Ovary (tissue), 9 donors: ENCODE data around the gene GRHL3. TPM values are rescaled to one million over a fixed set of nuclear protein-coding genes. Genes with fewer than 3 reads are reported as not detected.

Source experiments
- DNase-seq, 5 donors: peaks; one replicate each; pipeline ENCODE4 v3.0.0-alpha.2; 2019 to 2020
- H3K27ac ChIP-seq, 2 donors: fragments of 200-600 bp; one replicate each; pipeline versions ENCODE4 v1.5.1 to v1.8.0; 2019 to 2022
- H3K27me3 ChIP-seq: fragments of 200-600 bp; one replicate; pipeline ENCODE4 v1.8.0; 2022
- H3K36me3 ChIP-seq: fragments of 200-600 bp; sonication (generic); one replicate; pipeline ENCODE4 v1.5.1; 2019
- H3K4me1 ChIP-seq: one replicate; pipeline ENCODE4 v1.8.1; 2013; ENCODE audit warnings: mild to moderate bottlenecking, moderate library complexity; ENCODE audit not compliant: insufficient read depth
- H3K4me3 ChIP-seq: fragments of 200-600 bp; sonication (generic); one replicate; pipeline ENCODE4 v1.5.1; 2017
- H3K9me3 ChIP-seq, 2 donors: fragments of 200-600 bp in 1 of 2; sonication (generic) in 1 of 2; one replicate each; pipeline versions ENCODE4 v1.5.1 to v1.8.1; 2013 to 2019; ENCODE audit warnings: mild to moderate bottlenecking in 1 of 2, moderate library complexity in 1 of 2
- EP300 ChIP-seq: sonication (generic); formaldehyde crosslinking; IDR thresholded peaks from one replicate; pipeline ENCODE4 v1.6.1; 2017; ENCODE audit warnings: antibody characterized with exemption
- POLR2A ChIP-seq: fragments of 450-650 bp; IDR thresholded peaks from one replicate; pipeline ENCODE4 v1.6.1; 2017; ENCODE audit warnings: antibody characterized with exemption, mild to moderate bottlenecking, moderate library complexity
- WGBS, 3 donors: extraction: QIAGEN DNeasy Blood & Tissue Kit in 1 of 3; methylation state at CpG; one replicate each; pipeline versions ENCODE4 v1.1.5 to v1.1.7; 2013 to 2017; 5-methylcytosine and 5-hydroxymethylcytosine counted together
- intact Hi-C, 4 donors: fragments of 100-400 bp; cut with DNase I; formaldehyde crosslinking; loops; one replicate each; pipeline versions ENCODE4 v1.11.0 to v1.15.1; 2022 to 2023
- polyA plus RNA-seq, 2 donors: library from polyadenylated mRNA; stranded (reverse); fragments of 200-250 nt in 1 of 2; fragments of 350-450 nt in 1 of 2; fragmentation: Illumina TruSeq in 1 of 2; extraction: RNeasy Lipid Tissue Mini Kit (QIAGEN cat#74804) in 1 of 2; gene quantifications; one replicate each; pipeline ENCODE4 v1.2.3, GENCODE V29; 2013 to 2014
- total RNA-seq, 7 donors: library from RNA; depleted of rRNA in 2 of 7; stranded (reverse); fragments of >200 nt in 2 of 7; fragmentation: NEBNext Ultra II Directional in 3 of 7; extraction: Animal tissue kit (Norgen Biotek cat#: 25700) in 3 of 7; gene quantifications; one replicate each; pipeline versions ENCODE4 v1.1.0 to v1.2.4, GENCODE V29; 2016 to 2023
- TF ChIP-seq, protein P1 (sequence below), 3 donors: fragments of 450-650 bp in 2 of 3; fragments of 200-600 bp in 1 of 3; IDR thresholded peaks; one replicate each; pipeline versions ENCODE4 v1.5.1 to v1.8.0; 2016 to 2022; ENCODE audit warnings: antibody characterized with exemption in 3 of 3, mild to moderate bottlenecking in 1 of 3
- donor health status: DM: no; HTN: no; CAD: no; lungs with moderate emphysema.
- donor health status: DM: no; HTN: no; CAD: no.
- donor health status: Bipolar disorder and iron deficiency.
- donor health status: DM: yes; HTN: yes; CAD: no.
- donor health status: DM: no; HTN: no; CAD: no.
- donor health status: DM: yes; HTN: yes; CAD: no.

The GRHL3 gene
- total and polyA plus RNA-seq, 9 donors = 0.15 to 1.6 (median 0.48) TPM; not detected in 6

DNA sequence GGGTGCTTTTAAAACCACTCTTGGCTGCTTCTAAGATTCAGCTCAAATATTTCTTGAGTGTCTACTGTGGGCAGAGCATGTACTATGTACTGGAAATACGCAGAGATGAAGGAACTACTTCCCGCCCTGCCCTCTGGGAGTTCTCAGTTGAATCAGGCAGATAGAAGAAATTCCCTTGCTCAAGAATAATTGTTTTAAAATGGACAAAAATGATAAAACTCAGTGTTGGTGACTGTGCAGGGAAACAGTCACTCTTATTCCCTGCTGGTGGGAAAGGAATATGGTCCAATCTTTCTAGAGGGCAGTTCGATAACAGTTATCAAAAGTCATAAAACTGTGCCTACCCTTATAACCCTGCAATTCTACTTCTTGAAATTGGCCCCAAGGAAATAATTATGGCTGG, 16.9 kb upstream of the GRHL3 start:
- intact Hi-C loops = no loop called here
- Histone ChIP-seq H3K27ac (no peak overlapping the region), H3K4me1 (no peaks in the 10 kb centered on the region), H3K27me3 (no peaks in the 10 kb centered on the region), H3K36me3 (no peaks in the 10 kb centered on the region), H3K4me3 (no peak overlapping the region), H3K9me3 (no peaks in the 10 kb centered on the region)
- TF ChIP-seq POLR2A (no peak), EP300 (no peak)
- TF ChIP-seq, protein P1, sequence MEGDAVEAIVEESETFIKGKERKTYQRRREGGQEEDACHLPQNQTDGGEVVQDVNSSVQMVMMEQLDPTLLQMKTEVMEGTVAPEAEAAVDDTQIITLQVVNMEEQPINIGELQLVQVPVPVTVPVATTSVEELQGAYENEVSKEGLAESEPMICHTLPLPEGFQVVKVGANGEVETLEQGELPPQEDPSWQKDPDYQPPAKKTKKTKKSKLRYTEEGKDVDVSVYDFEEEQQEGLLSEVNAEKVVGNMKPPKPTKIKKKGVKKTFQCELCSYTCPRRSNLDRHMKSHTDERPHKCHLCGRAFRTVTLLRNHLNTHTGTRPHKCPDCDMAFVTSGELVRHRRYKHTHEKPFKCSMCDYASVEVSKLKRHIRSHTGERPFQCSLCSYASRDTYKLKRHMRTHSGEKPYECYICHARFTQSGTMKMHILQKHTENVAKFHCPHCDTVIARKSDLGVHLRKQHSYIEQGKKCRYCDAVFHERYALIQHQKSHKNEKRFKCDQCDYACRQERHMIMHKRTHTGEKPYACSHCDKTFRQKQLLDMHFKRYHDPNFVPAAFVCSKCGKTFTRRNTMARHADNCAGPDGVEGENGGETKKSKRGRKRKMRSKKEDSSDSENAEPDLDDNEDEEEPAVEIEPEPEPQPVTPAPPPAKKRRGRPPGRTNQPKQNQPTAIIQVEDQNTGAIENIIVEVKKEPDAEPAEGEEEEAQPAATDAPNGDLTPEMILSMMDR (IDR thresholded peaks at IDR 0.05) = no peak
- 86 to 91% (median 90%) methylated on average over 3 of the region's 3 CpGs for WGBS, 3 donors
- DNase-seq = no peak

DNA sequence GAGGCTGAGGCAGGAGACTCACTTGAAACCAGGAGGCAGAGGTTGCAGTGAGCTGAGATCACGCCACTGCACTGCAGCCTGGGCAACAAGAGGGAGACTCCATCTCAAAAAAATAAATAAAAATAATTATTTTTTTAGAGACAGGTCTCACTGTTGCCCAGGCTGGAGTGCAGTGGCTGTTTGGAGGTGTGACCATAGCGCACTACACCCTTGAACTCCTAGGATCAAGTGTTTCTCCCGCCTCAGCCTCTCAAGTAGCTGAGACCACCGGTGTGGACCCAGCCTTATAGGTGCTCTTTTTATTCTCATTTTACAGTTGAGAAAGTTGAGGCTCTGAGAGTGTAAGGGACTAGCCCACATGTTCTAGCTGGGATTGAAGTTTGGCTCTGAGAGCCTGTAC, 15.6 kb upstream of the GRHL3 start:
- H3K36me3 ChIP-seq = no peaks in the 10 kb centered on the region
- no peak for DNase-seq
- intact Hi-C loops = no loop called here
- no peak overlapping the region for H3K27ac ChIP-seq
- no peak overlapping the region for H3K4me3 ChIP-seq
- TF ChIP-seq, protein P1 (IDR thresholded peaks at IDR 0.05) = no peak
- no peak for TF ChIP-seq EP300
- 85 to 92% (median 89%) methylated on average over 4 of the region's 4 CpGs for WGBS, 3 donors
- H3K27me3 ChIP-seq = no peaks in the 10 kb centered on the region
- H3K4me1 ChIP-seq = no peaks in the 10 kb centered on the region
- no peaks in the 10 kb centered on the region for H3K9me3 ChIP-seq

DNA sequence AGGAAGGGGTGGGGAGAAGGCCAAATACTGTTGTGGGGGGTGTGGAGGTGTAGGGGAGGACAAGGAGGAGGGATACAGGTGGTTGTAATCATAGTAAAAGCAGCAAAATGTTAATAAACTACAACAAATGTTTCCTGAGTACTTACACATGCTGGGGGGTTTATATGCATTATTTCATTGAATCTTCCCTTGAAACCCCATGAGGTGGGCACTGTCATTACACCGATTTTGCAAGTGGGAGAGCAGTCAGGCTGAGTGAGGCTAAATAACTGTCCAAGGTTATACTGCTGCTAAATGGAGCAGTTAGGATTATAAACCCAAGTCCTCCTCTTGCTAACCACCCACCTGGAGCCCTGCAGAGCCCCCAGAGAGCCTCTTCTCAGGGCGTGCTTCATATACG, 14.4 kb upstream of the GRHL3 start:
- no peak overlapping the region for H3K27ac ChIP-seq
- no peak overlapping the region for H3K4me3 ChIP-seq
- H3K4me1 ChIP-seq = no peaks in the 10 kb centered on the region
- DNase-seq = no peak
- TF ChIP-seq EP300 (no peak), POLR2A (no peak)
- TF ChIP-seq, protein P1 (IDR thresholded peaks at IDR 0.05) = no peak
- H3K27me3 ChIP-seq = no peaks in the 10 kb centered on the region
- H3K9me3 ChIP-seq = no peaks in the 10 kb centered on the region
- H3K36me3 ChIP-seq = no peaks in the 10 kb centered on the region
- intact Hi-C loops = no loop called here
- WGBS, 3 donors = 66 to 75% (median 70%) methylated on average over 3 of the region's 3 CpGs

DNA sequence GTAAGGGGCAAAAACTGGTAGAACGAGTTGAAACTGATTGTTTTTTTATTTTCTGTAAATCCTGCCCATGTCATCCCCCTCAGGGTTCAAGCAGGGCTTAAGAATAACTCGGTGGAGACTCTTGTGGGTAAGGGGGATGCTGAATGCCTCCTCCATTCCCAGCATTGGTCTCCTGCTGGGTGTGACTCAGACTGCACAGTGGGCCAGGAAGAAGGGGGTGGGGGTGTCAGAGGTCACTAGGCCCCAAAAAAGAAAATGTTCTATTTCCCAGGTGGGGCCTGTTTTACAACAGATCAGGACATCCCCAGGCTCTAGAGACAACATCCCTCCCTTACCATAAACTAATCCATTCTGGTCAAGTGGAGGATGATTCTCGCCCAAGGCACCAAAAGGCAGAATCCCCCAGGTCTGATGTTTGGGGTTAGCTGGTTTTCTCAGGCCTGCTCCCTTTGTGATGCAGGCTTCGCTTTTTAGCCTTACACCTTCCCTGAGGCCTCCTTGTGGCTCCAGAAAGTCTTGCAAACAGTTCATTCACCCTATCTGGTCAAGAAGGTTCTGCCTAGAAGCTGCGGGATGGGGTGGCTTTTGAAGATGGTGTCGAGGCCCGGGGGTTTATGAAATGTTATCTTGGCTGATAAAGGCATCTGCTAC, 10.7 kb upstream of the GRHL3 start:
- Histone ChIP-seq H3K4me1 (no peaks in the 10 kb centered on the region), H3K27ac (no peak overlapping the region), H3K36me3 (no peaks in the 10 kb centered on the region), H3K4me3 (no peak overlapping the region), H3K27me3 (no peaks in the 10 kb centered on the region), H3K9me3 (no peaks in the 10 kb centered on the region)
- intact Hi-C loops = no loop called here
- no peak for DNase-seq
- WGBS, 3 donors = 69 to 72% (median 70%) methylated on average over 7 of the region's 7 CpGs
- TF ChIP-seq EP300 = no peak
- TF ChIP-seq, protein P1 (IDR thresholded peaks at IDR 0.05) = no peak
- TF ChIP-seq POLR2A = no peak
